SK-N-SH (cell line): ENCODE measurements around the gene FAT2. TPM values are rescaled to one million over a fixed set of nuclear protein-coding genes. Genes with fewer than 3 reads are reported as not detected.

Experiments
- CTCF ChIA-PET: fragments of 300-600, 350-600 bp; formaldehyde crosslinking; extraction: SDS; loops from one replicate; lab custom pipeline; 2021; lab: Yijun Ruan, JAX
- POLR2A ChIA-PET: fragments of 350-600 bp; sonication (Branson Sonifier 250); formaldehyde crosslinking; extraction: SDS; loops from one replicate; lab custom pipeline; 2020; ENCODE audit warnings: antibody characterized with exemption, inconsistent platforms; lab: Yijun Ruan, JAX
- DNase-seq: peaks from one replicate; pipeline ENCODE4 v3.0.0; 2012
- H2AFZ ChIP-seq: fragments of 200-600 bp; sonication (generic); 2 replicates; pipeline ENCODE4 v1.8.1; 2016; ENCODE audit warnings: antibody characterized with exemption, mild to moderate bottlenecking, low read depth
- H3F3A ChIP-seq: fragments of 200-600 bp; sonication (generic); replicated peaks from 2 replicates; pipeline ENCODE3; 2016; ENCODE audit warnings: antibody characterized with exemption, mild to moderate bottlenecking; ENCODE audit not compliant: insufficient read depth
- H3K27ac ChIP-seq, 2 experiments: fragments of 200-500 bp in 1 of 2; fragments of 200-600 bp in 1 of 2; sonication (Bioruptor generic) in 1 of 2; sonication (generic), shearing (Covaris generic) in 1 of 2; 2 replicates each; pipeline versions ENCODE4 v1.5.1 to v1.6.1; 2014 to 2016; ENCODE audit warnings: low read depth in 2 of 2, inconsistent platforms in 1 of 2, low read length in 1 of 2, mild to moderate bottlenecking in 1 of 2, mixed read lengths in 1 of 2
- H3K27me3 ChIP-seq: fragments of 200-600 bp; sonication (generic), shearing (Covaris generic); 2 replicates; pipeline ENCODE4 v1.6.1; 2016; ENCODE audit warnings: mixed run types; ENCODE audit not compliant: insufficient read depth
- H3K36me3 ChIP-seq, 2 experiments: fragments of 200-500 bp in 1 of 2; fragments of 200-600 bp in 1 of 2; sonication (Bioruptor generic) in 1 of 2; sonication (generic) in 1 of 2; replicated peaks in 1 of 2; 2 replicates each; pipeline versions ENCODE3 to v1.5.1; 2014 to 2016; ENCODE audit warnings: low read length in 1 of 2, mild to moderate bottlenecking in 1 of 2; ENCODE audit not compliant: insufficient read depth in 2 of 2, control insufficient read depth in 1 of 2
- H3K4me1 ChIP-seq, 2 experiments: fragments of 200-500 bp in 1 of 2; fragments of 200-600 bp in 1 of 2; sonication (Bioruptor generic) in 1 of 2; sonication (generic), shearing (Covaris generic) in 1 of 2; 2 replicates each; pipeline versions ENCODE4 v1.5.1 to v1.6.1; 2014 to 2016; ENCODE audit warnings: low read depth in 1 of 2, low read length in 1 of 2, mixed run types in 1 of 2; ENCODE audit not compliant: insufficient read depth in 2 of 2, control insufficient read depth in 1 of 2
- H3K4me2 ChIP-seq: fragments of 200-600 bp; sonication (generic), shearing (Covaris generic); 2 replicates; pipeline ENCODE4 v1.6.1; 2017; ENCODE audit warnings: mixed run types
- H3K4me3 ChIP-seq, 2 experiments: fragments of 200-500 bp in 1 of 2; fragments of 200-600 bp in 1 of 2; sonication (Bioruptor generic) in 1 of 2; sonication (generic), shearing (Covaris generic) in 1 of 2; 2 replicates each; pipeline versions ENCODE4 v1.5.1 to v1.8.1; 2014 to 2016; ENCODE audit warnings: low read depth in 2 of 2, inconsistent platforms in 1 of 2, low read length in 1 of 2, mild to moderate bottlenecking in 1 of 2, mixed read lengths in 1 of 2, moderate library complexity in 1 of 2
- H3K79me2 ChIP-seq: fragments of 200-600 bp; sonication (generic); 2 replicates; pipeline ENCODE4 v1.8.1; 2017; ENCODE audit warnings: mild to moderate bottlenecking; ENCODE audit not compliant: insufficient read depth
- H3K9ac ChIP-seq: fragments of 200-600 bp; sonication (generic); 2 replicates; pipeline ENCODE4 v1.6.1; 2017; ENCODE audit warnings: mixed run types
- H3K9me2 ChIP-seq: fragments of 200-600 bp; sonication (generic); 2 replicates; pipeline ENCODE4 v1.6.1; 2017; ENCODE audit warnings: mixed run types
- H3K9me3 ChIP-seq: fragments of 200-600 bp; sonication (generic); 2 replicates; pipeline ENCODE4 v1.6.1; 2017; ENCODE audit warnings: mixed run types, mild to moderate bottlenecking, moderate library complexity
- H4K20me1 ChIP-seq: fragments of 200-600 bp; sonication (generic); 2 replicates; pipeline ENCODE4 v1.6.1; 2017; ENCODE audit warnings: mild to moderate bottlenecking, mixed run types; ENCODE audit not compliant: insufficient read depth
- CHD2 ChIP-seq: fragments of 150-350 bp; IDR thresholded peaks from 2 replicates; pipeline ENCODE4 v1.6.1; 2018; ENCODE audit warnings: low read length; ENCODE audit not compliant: partially characterized antibody
- ELF1 ChIP-seq: IDR thresholded peaks from 2 replicates; pipeline ENCODE4 v1.4.0; 2012
- EZH2phosphoT487 ChIP-seq: fragments of 200-600 bp; sonication (generic); IDR thresholded peaks from 2 replicates; pipeline ENCODE4 v1.6.1; 2017; ENCODE audit warnings: low read depth, mixed run types, mild to moderate bottlenecking, antibody characterized with exemption, moderate library complexity, borderline replicate concordance
- FOXM1 ChIP-seq: IDR thresholded peaks from 2 replicates; pipeline ENCODE4 v1.4.0; 2012; ENCODE audit warnings: low read depth, mild to moderate bottlenecking
- GABPA ChIP-seq: IDR thresholded peaks from 2 replicates; pipeline ENCODE4 v1.4.0; 2012; ENCODE audit warnings: low read depth, mild to moderate bottlenecking
- JUND ChIP-seq: IDR thresholded peaks from 2 replicates; pipeline ENCODE4 v1.4.0; 2012
- MXI1 ChIP-seq: IDR thresholded peaks from 2 replicates; pipeline ENCODE4 v1.6.1; 2012; ENCODE audit warnings: mild to moderate bottlenecking, low read depth, low read length, improper control_type of control experiment
- NFIC ChIP-seq: IDR thresholded peaks from 2 replicates; pipeline ENCODE4 v1.4.0; 2012; ENCODE audit warnings: borderline replicate concordance
- NRF1 ChIP-seq: IDR thresholded peaks from 2 replicates; pipeline ENCODE4 v1.6.1; 2012; ENCODE audit warnings: low read depth, mild to moderate bottlenecking, low read length
- RCOR1 ChIP-seq: fragments of 150-350 bp; IDR thresholded peaks from 2 replicates; pipeline ENCODE4 v1.6.1; 2017; ENCODE audit warnings: antibody characterized with exemption, low read length
- RFX5 ChIP-seq: IDR thresholded peaks from 2 replicates; pipeline ENCODE4 v1.6.1; 2012; ENCODE audit warnings: mild to moderate bottlenecking, improper control_type of control experiment, low read length
- RXRA ChIP-seq: IDR thresholded peaks from 2 replicates; pipeline ENCODE4 v1.4.0; 2012; ENCODE audit warnings: low read depth, mild to moderate bottlenecking, borderline replicate concordance
- TAF1 ChIP-seq: IDR thresholded peaks from 2 replicates; pipeline ENCODE4 v1.6.1; 2012; ENCODE audit warnings: low read depth, mild to moderate bottlenecking, low read length, moderate library complexity, borderline replicate concordance
- TEAD4 ChIP-seq: IDR thresholded peaks from 2 replicates; pipeline ENCODE4 v1.4.0; 2012; ENCODE audit warnings: mild to moderate bottlenecking, borderline replicate concordance; ENCODE audit not compliant: insufficient read depth
- USF1 ChIP-seq: IDR thresholded peaks from 2 replicates; pipeline ENCODE4 v1.4.0; 2012; ENCODE audit warnings: low read depth, borderline replicate concordance
- USF2 ChIP-seq: fragments of 150-350 bp; IDR thresholded peaks from 2 replicates; pipeline ENCODE4 v1.6.1; 2017; ENCODE audit warnings: antibody characterized with exemption, low read length, low read depth, borderline replicate concordance
- YY1 ChIP-seq: IDR thresholded peaks from 2 replicates; pipeline ENCODE4 v1.4.0; 2012; ENCODE audit warnings: low read depth, mild to moderate bottlenecking
- WGBS: methylation state at CpG from one replicate; pipeline ENCODE4 v1.1.6; 2017; ENCODE audit warnings: low lambda C conversion rate; 5-methylcytosine and 5-hydroxymethylcytosine counted together
- polyA plus RNA-seq, 3 experiments: library from polyadenylated mRNA; depleted of rRNA; stranded (reverse); fragments of >200 nt; gene quantifications; 2 replicates each; pipeline ENCODE4 v1.2.3, GENCODE V29; 2012
- TF ChIP-seq, protein P1 (sequence below): IDR thresholded peaks from 2 replicates; pipeline ENCODE4; 2012
- TF ChIP-seq, protein P2 (sequence below): IDR thresholded peaks from 2 replicates; pipeline ENCODE4 v1.4.0; 2012; ENCODE audit warnings: low read depth, borderline replicate concordance
- TF ChIP-seq, protein P3 (sequence below): fragments of 150-350 bp; IDR thresholded peaks from 2 replicates; pipeline ENCODE4 v1.6.1; 2016; ENCODE audit warnings: mild to moderate bottlenecking, low read depth, low read length

FAT2 gene
- polyA plus RNA-seq, 1 of the 3 experiments (the other 2 are of a cell fraction): not detected

- TF ChIP-seq EZH2phosphoT487 (no peak), RCOR1 (no peak), CHD2 (no peak)
- TF ChIP-seq, protein P1, sequence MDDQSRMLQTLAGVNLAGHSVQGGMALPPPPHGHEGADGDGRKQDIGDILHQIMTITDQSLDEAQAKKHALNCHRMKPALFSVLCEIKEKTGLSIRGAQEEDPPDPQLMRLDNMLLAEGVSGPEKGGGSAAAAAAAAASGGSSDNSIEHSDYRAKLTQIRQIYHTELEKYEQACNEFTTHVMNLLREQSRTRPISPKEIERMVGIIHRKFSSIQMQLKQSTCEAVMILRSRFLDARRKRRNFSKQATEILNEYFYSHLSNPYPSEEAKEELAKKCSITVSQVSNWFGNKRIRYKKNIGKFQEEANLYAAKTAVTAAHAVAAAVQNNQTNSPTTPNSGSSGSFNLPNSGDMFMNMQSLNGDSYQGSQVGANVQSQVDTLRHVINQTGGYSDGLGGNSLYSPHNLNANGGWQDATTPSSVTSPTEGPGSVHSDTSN: no peak
Observed at GRCh38 chr5:151630088-151630487, 39.0 kb upstream of the FAT2 start (continued).

GRCh38 chr5:151628112-151628823 lies 37.1 kb upstream of the FAT2 start:
- no peaks in the 10 kb centered on the region for H3F3A ChIP-seq
- WGBS: 61% methylated on average over 6 of the region's 7 CpGs
- no peak for TF ChIP-seq USF1
- TF ChIP-seq ELF1: no peak
- TF ChIP-seq FOXM1: no peak
- TF ChIP-seq RFX5: no peak
- TF ChIP-seq TAF1: no peak
- TF ChIP-seq NRF1: no peak
- TF ChIP-seq YY1: no peak
- no peak for TF ChIP-seq RCOR1
- no peak for TF ChIP-seq NFIC
- TF ChIP-seq USF2: no peak
- TF ChIP-seq MXI1: no peak
- TF ChIP-seq CHD2: no peak
- no peak for TF ChIP-seq TEAD4
- TF ChIP-seq JUND: no peak
- TF ChIP-seq, protein P2, sequence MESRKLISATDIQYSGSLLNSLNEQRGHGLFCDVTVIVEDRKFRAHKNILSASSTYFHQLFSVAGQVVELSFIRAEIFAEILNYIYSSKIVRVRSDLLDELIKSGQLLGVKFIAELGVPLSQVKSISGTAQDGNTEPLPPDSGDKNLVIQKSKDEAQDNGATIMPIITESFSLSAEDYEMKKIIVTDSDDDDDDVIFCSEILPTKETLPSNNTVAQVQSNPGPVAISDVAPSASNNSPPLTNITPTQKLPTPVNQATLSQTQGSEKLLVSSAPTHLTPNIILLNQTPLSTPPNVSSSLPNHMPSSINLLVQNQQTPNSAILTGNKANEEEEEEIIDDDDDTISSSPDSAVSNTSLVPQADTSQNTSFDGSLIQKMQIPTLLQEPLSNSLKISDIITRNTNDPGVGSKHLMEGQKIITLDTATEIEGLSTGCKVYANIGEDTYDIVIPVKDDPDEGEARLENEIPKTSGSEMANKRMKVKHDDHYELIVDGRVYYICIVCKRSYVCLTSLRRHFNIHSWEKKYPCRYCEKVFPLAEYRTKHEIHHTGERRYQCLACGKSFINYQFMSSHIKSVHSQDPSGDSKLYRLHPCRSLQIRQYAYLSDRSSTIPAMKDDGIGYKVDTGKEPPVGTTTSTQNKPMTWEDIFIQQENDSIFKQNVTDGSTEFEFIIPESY: no peak
- TF ChIP-seq EZH2phosphoT487: no peak
- no peak for TF ChIP-seq GABPA
- TF ChIP-seq, protein P3, sequence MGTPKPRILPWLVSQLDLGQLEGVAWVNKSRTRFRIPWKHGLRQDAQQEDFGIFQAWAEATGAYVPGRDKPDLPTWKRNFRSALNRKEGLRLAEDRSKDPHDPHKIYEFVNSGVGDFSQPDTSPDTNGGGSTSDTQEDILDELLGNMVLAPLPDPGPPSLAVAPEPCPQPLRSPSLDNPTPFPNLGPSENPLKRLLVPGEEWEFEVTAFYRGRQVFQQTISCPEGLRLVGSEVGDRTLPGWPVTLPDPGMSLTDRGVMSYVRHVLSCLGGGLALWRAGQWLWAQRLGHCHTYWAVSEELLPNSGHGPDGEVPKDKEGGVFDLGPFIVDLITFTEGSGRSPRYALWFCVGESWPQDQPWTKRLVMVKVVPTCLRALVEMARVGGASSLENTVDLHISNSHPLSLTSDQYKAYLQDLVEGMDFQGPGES: no peak
- no peak for TF ChIP-seq RXRA
- TF ChIP-seq, all 33 proteins: peak for 0
- Histone ChIP-seq H3K27me3 (no peaks in the 10 kb centered on the region), H3K9me2 (no peaks in the 10 kb centered on the region), H3K79me2 (no peaks in the 10 kb centered on the region), H3K9me3 (no peaks in the 10 kb centered on the region), H3K27ac (no peak overlapping the region), H4K20me1 (no peaks in the 10 kb centered on the region), H3K4me2 (no peak overlapping the region), H3K9ac (no peak overlapping the region), H2AFZ (no peak overlapping the region), H3K36me3 (no peaks in the 10 kb centered on the region), H3K4me3 (no peak overlapping the region), H3K4me1 (no peaks in the 10 kb centered on the region)
- DNase-seq: no peak
- ChIA-PET CTCF (interaction anchor here (0.7 to 1.2 kb wide), 5 partner anchors 10 to 513 kb away, joined by 3 read pairs; no protein-coding TSS in a partner anchor), POLR2A (no interaction called here)
